GM23338 (cell line): ENCODE data around the gene SMYD3. TPM values are rescaled to one million over a fixed set of nuclear protein-coding genes. Genes with fewer than 3 reads are reported as not detected.

ENCODE experiments used
- ATAC-seq: fragments of 200-7000 bp; cut with Tn5 transposase; 3 replicates; pipeline ENCODE4 v1.9.1; 2020
- DNase-seq: peaks from one replicate; pipeline ENCODE4 v3.0.0-alpha.2; 2015; ENCODE audit warnings: low spot score
- H2AFZ ChIP-seq: fragments of 200-600 bp; sonication (generic); 2 replicates; pipeline ENCODE4 v1.8.0; 2016; ENCODE audit warnings: antibody characterized with exemption, mild to moderate bottlenecking, moderate library complexity
- H3F3A ChIP-seq: fragments of 200-600 bp; sonication (generic); replicated peaks from 2 replicates; pipeline ENCODE4 v1.8.0; 2017; ENCODE audit warnings: antibody characterized with exemption, mixed run types, low read depth
- H3K27ac ChIP-seq: fragments of 200-600 bp; sonication (generic); 2 replicates; pipeline ENCODE4 v1.6.1; 2016; ENCODE audit warnings: low read depth
- H3K27me3 ChIP-seq: fragments of 200-600 bp; sonication (generic); 2 replicates; pipeline ENCODE4 v1.8.0; 2016; ENCODE audit warnings: mild to moderate bottlenecking, mixed run types, moderate library complexity; ENCODE audit not compliant: insufficient read depth
- H3K36me3 ChIP-seq: fragments of 200-600 bp; sonication (generic); 2 replicates; pipeline ENCODE4 v1.8.0; 2016; ENCODE audit warnings: mild to moderate bottlenecking; ENCODE audit not compliant: insufficient read depth
- H3K4me1 ChIP-seq: fragments of 200-600 bp; sonication (generic); 2 replicates; pipeline ENCODE4 v1.8.0; 2016; ENCODE audit warnings: mild to moderate bottlenecking, moderate library complexity; ENCODE audit not compliant: insufficient read depth
- H3K4me2 ChIP-seq: fragments of 200-600 bp; sonication (generic); 2 replicates; pipeline ENCODE4 v1.7.1; 2017; ENCODE audit warnings: mixed run types
- H3K4me3 ChIP-seq: fragments of 200-600 bp; sonication (generic); 2 replicates; pipeline ENCODE4 v1.6.1; 2016; ENCODE audit warnings: mixed run types
- H3K79me2 ChIP-seq: fragments of 200-600 bp; sonication (generic); replicated peaks from 2 replicates; pipeline ENCODE4 v1.8.0; 2017; ENCODE audit warnings: mild to moderate bottlenecking; ENCODE audit not compliant: insufficient read depth
- H3K9me2 ChIP-seq: fragments of 200-600 bp; sonication (generic); 2 replicates; pipeline ENCODE4 v1.8.0; 2017; ENCODE audit not compliant: insufficient read depth
- H4K20me1 ChIP-seq: fragments of 200-600 bp; sonication (generic); replicated peaks from 2 replicates; pipeline ENCODE4 v1.8.0; 2017; ENCODE audit warnings: mild to moderate bottlenecking; ENCODE audit not compliant: insufficient read depth
- H3K27ac Mint-ChIP-seq: 2 replicates; pipeline ENCODE4 v1.8.0; 2020; ENCODE audit warnings: inconsistent platforms, mild to moderate bottlenecking, moderate library complexity, mixed read lengths
- H3K27me3 Mint-ChIP-seq: 3 replicates; pipeline ENCODE4 v1.8.0; 2022; ENCODE audit warnings: low read depth, mild to moderate bottlenecking, moderate library complexity, mixed read lengths, inconsistent platforms; ENCODE audit not compliant: insufficient read depth, poor library complexity
- H3K36me3 Mint-ChIP-seq: 3 replicates; pipeline ENCODE4 v1.8.0; 2021; ENCODE audit warnings: low read depth, mild to moderate bottlenecking, inconsistent platforms, moderate library complexity, mixed read lengths
- H3K4me1 Mint-ChIP-seq: 3 replicates; pipeline ENCODE4 v1.8.0; 2020; ENCODE audit warnings: mild to moderate bottlenecking, inconsistent platforms, mixed read lengths
- H3K4me3 Mint-ChIP-seq: 3 replicates; pipeline ENCODE4 v1.8.0; 2021; ENCODE audit warnings: moderate library complexity, mild to moderate bottlenecking, inconsistent platforms, mixed read lengths
- H3K9me3 Mint-ChIP-seq: 3 replicates; pipeline ENCODE4 v1.8.0; 2020; ENCODE audit warnings: moderate library complexity, mild to moderate bottlenecking, inconsistent platforms, mixed read lengths
- CTCF ChIP-seq, 2 experiments: fragments of 200-600 bp in 1 of 2; sonication (generic) in 1 of 2; conservative IDR thresholded peaks; 2 replicates each; pipeline versions ENCODE4 v1.5.1 to v1.6.1; 2016 to 2017; ENCODE audit warnings: antibody characterized with exemption in 2 of 2, low read depth in 2 of 2, mild to moderate bottlenecking in 2 of 2, moderate library complexity in 1 of 2
- ETS1 ChIP-seq: IDR thresholded peaks from 2 replicates; pipeline ENCODE4 v1.6.1; 2016; ENCODE audit warnings: antibody characterized with exemption
- EZH2 ChIP-seq: fragments of 200-600 bp; sonication (generic); IDR thresholded peaks from one replicate; pipeline ENCODE4 v1.8.0; 2017; ENCODE audit warnings: antibody characterized with exemption, mild to moderate bottlenecking, low read depth; ENCODE audit not compliant: unreplicated experiment
- EZH2phosphoT487 ChIP-seq: fragments of 200-600 bp; sonication (generic); IDR thresholded peaks from one replicate; pipeline ENCODE4 v1.8.1; 2018; ENCODE audit warnings: antibody characterized with exemption; ENCODE audit not compliant: unreplicated experiment
- JUNB ChIP-seq: IDR thresholded peaks from one replicate; pipeline ENCODE4 v1.6.1; 2016; ENCODE audit warnings: antibody characterized with exemption; ENCODE audit not compliant: unreplicated experiment
- NANOG ChIP-seq: IDR thresholded peaks from 2 replicates; pipeline ENCODE4 v1.6.1; 2016; ENCODE audit warnings: antibody characterized with exemption, borderline replicate concordance
- POLR2AphosphoS5 ChIP-seq: IDR thresholded peaks from 2 replicates; pipeline ENCODE4 v1.6.1; 2016; ENCODE audit warnings: antibody characterized with exemption, low read depth
- REST ChIP-seq: IDR thresholded peaks from one replicate; pipeline ENCODE4 v1.6.1; 2018; ENCODE audit warnings: antibody characterized with exemption; ENCODE audit not compliant: unreplicated experiment
- STAT1 ChIP-seq: IDR thresholded peaks from one replicate; pipeline ENCODE4 v1.6.1; 2016; ENCODE audit warnings: antibody characterized with exemption; ENCODE audit not compliant: unreplicated experiment
- ZNF114 ChIP-seq: fragments of 250-450 bp; sonication (Bioruptor Pico); IDR thresholded peaks from 2 replicates; pipeline ENCODE4 v1.5.0; 2020; ENCODE audit warnings: mild to moderate bottlenecking, moderate library complexity
- ZNF331 ChIP-seq: fragments of 250-450 bp; sonication (Bioruptor Pico); IDR thresholded peaks from 2 replicates; pipeline ENCODE4 v1.5.0; 2020; ENCODE audit warnings: low read depth, mild to moderate bottlenecking, moderate library complexity
- polyA plus RNA-seq: library from polyadenylated mRNA; unstranded; fragments of >200 nt; fragmentation: Nextera tagmentation; extraction: Ambion mirVana; gene quantifications from 2 replicates; pipeline ENCODE4 v1.2.1, GENCODE V29; 2016
- total RNA-seq: library from RNA; depleted of rRNA; stranded (reverse); fragments of >200 nt; shearing (Covaris generic); gene quantifications from 2 replicates; pipeline ENCODE4 v1.2.3, GENCODE V29; 2014

The SMYD3 gene
- total and polyA plus RNA-seq, 2 experiments from 2014 or later: 31.8 to 34.4 TPM

- H3K27ac ChIP-seq: no peak overlapping the region
- TF ChIP-seq NANOG: no peak
- no peak for TF ChIP-seq JUNB
- TF ChIP-seq EZH2phosphoT487: no peak
- TF ChIP-seq STAT1: no peak
- TF ChIP-seq CTCF (conservative IDR thresholded peaks at IDR 0.05; ENCODE audit: low read depth in 2 of 2): no peak
- H3F3A ChIP-seq: no peaks in the 10 kb centered on the region
- H2AFZ ChIP-seq: no peak overlapping the region
- H3K4me1 ChIP-seq: peaks cover 6% of the 10 kb centered on the region
- no peak for ATAC-seq
- H3K27me3 ChIP-seq: no peaks in the 10 kb centered on the region
- H3K4me3 ChIP-seq: no peak overlapping the region
- H3K27ac Mint-ChIP-seq: no peak overlapping the region
- no peaks in the 10 kb centered on the region for H3K27me3 Mint-ChIP-seq
- no peaks in the 10 kb centered on the region for H3K36me3 ChIP-seq
- H3K9me3 Mint-ChIP-seq: no peaks in the 10 kb centered on the region
- no peak overlapping the region for H3K4me3 Mint-ChIP-seq
- peaks cover 8% of the 10 kb centered on the region; the same call in 2 of the 3 replicates for H3K4me1 Mint-ChIP-seq
- H3K9me2 ChIP-seq: no peaks in the 10 kb centered on the region
- H3K4me2 ChIP-seq: no peak overlapping the region
- no peaks in the 10 kb centered on the region for H3K36me3 Mint-ChIP-seq
- H3K79me2 ChIP-seq: no peaks in the 10 kb centered on the region
- no peak for DNase-seq
- H4K20me1 ChIP-seq: no peaks in the 10 kb centered on the region
These were observed 293.1 kb downstream of the SMYD3 start for GRCh38 chr1:246213947-246214346.

GRCh38 chr1:246213502-246213901 lies 293.6 kb downstream of the SMYD3 start:
- Histone ChIP-seq H3K79me2 (no peaks in the 10 kb centered on the region), H3K4me2 (no peak overlapping the region), H3K4me1 (peaks cover 6% of the 10 kb centered on the region), H3K9me2 (no peaks in the 10 kb centered on the region), H3K27me3 (no peaks in the 10 kb centered on the region), H3K27ac (no peak overlapping the region), H4K20me1 (no peaks in the 10 kb centered on the region), H3K36me3 (no peaks in the 10 kb centered on the region), H3F3A (no peaks in the 10 kb centered on the region), H3K4me3 (no peak overlapping the region), H2AFZ (no peak overlapping the region)
- Mint-ChIP-seq H3K36me3 (no peaks in the 10 kb centered on the region), H3K4me1 (peaks cover 8% of the 10 kb centered on the region; the same call in 2 of the 3 replicates), H3K4me3 (no peak overlapping the region), H3K27me3 (no peaks in the 10 kb centered on the region), H3K9me3 (no peaks in the 10 kb centered on the region), H3K27ac (no peak overlapping the region)
- ATAC-seq (no peak), DNase-seq (no peak)
- TF ChIP-seq CTCF (conservative IDR thresholded peaks at IDR 0.05; ENCODE audit: low read depth in 2 of 2) (no peak), POLR2AphosphoS5 (no peak), ETS1 (no peak), ZNF331 (no peak), EZH2 (no peak), EZH2phosphoT487 (no peak), ZNF114 (CRISPR knock-in tag) (no peak), STAT1 (no peak), REST (no peak)
